ENCODE data around the gene CNTN5. TPM values are rescaled to one million over a fixed set of nuclear protein-coding genes. Genes with fewer than 3 reads are reported as not detected.

Gene CNTN5
- total RNA-seq, 3 donors from 2014 or later (not counting 1 experiment from before 2014, with no cell fraction given): not detected

GRCh38 chr11:99198215-99198614 lies 177.5 kb downstream of the CNTN5 start:
- Histone ChIP-seq H3K36me3 (ENCODE audit: control insufficient read depth, insufficient read depth, low read length) (no peaks in the 10 kb centered on the region), H3K27ac (ENCODE audit: low read length) (no peak overlapping the region), H3K27me3 (ENCODE audit: control insufficient read depth, insufficient read depth, low read length) (no peaks in the 10 kb centered on the region), H3K9me3 (ENCODE audit: control insufficient read depth, insufficient read depth, low read length) (no peaks in the 10 kb centered on the region), H3K4me1 (ENCODE audit: control insufficient read depth, insufficient read depth, low read length) (no peaks in the 10 kb centered on the region), H3K4me3 (ENCODE audit: low read length) (no peak overlapping the region)
- intact Hi-C loops (cut with micrococcal nuclease): no loop called here
- H3K27me3 Mint-ChIP-seq (ENCODE audit: low read depth in 2 of 2): no peaks in the 10 kb centered on the region
- peaks cover 16% of the 10 kb centered on the region for H3K36me3 Mint-ChIP-seq
- 67% methylated on average over 2 of the region's 3 CpGs for WGBS (ENCODE audit: insufficient coverage)
- H3K9me3 Mint-ChIP-seq: peaks cover 17 to 19% of the 10 kb centered on the region in 2 donors
- ATAC-seq (no peak), DNase-seq (no peak)
- no peak overlapping the region for H3K4me3 Mint-ChIP-seq
- TF ChIP-seq, protein P1, sequence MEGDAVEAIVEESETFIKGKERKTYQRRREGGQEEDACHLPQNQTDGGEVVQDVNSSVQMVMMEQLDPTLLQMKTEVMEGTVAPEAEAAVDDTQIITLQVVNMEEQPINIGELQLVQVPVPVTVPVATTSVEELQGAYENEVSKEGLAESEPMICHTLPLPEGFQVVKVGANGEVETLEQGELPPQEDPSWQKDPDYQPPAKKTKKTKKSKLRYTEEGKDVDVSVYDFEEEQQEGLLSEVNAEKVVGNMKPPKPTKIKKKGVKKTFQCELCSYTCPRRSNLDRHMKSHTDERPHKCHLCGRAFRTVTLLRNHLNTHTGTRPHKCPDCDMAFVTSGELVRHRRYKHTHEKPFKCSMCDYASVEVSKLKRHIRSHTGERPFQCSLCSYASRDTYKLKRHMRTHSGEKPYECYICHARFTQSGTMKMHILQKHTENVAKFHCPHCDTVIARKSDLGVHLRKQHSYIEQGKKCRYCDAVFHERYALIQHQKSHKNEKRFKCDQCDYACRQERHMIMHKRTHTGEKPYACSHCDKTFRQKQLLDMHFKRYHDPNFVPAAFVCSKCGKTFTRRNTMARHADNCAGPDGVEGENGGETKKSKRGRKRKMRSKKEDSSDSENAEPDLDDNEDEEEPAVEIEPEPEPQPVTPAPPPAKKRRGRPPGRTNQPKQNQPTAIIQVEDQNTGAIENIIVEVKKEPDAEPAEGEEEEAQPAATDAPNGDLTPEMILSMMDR (IDR thresholded peaks at IDR 0.05): no peak
- H3K4me1 Mint-ChIP-seq: no peaks in the 10 kb centered on the region
- no peak overlapping the region for H3K27ac Mint-ChIP-seq

- no peaks in the 10 kb centered on the region for H3K36me3 ChIP-seq (ENCODE audit: control insufficient read depth, insufficient read depth, low read length)
- TF ChIP-seq, protein P1 (IDR thresholded peaks at IDR 0.05): no peak
- H3K4me1 Mint-ChIP-seq: no peaks in the 10 kb centered on the region
- intact Hi-C loops (cut with micrococcal nuclease): no loop called here
- H3K4me3 Mint-ChIP-seq: no peak overlapping the region
- no peaks in the 10 kb centered on the region for H3K27me3 ChIP-seq (ENCODE audit: control insufficient read depth, insufficient read depth, low read length)
- H3K4me3 ChIP-seq (ENCODE audit: low read length): no peak overlapping the region
- 44% methylated on average over 3 of the region's 3 CpGs for WGBS (ENCODE audit: insufficient coverage)
- H3K36me3 Mint-ChIP-seq: peaks cover 11% of the 10 kb centered on the region
- no peak for DNase-seq
- H3K27me3 Mint-ChIP-seq (ENCODE audit: low read depth in 2 of 2): no peaks in the 10 kb centered on the region
- H3K4me1 ChIP-seq (ENCODE audit: control insufficient read depth, insufficient read depth, low read length): no peaks in the 10 kb centered on the region
- no peaks in the 10 kb centered on the region for H3K9me3 ChIP-seq (ENCODE audit: control insufficient read depth, insufficient read depth, low read length)
- H3K27ac Mint-ChIP-seq: no peak overlapping the region
- peaks cover 15 to 21% of the 10 kb centered on the region in 2 donors for H3K9me3 Mint-ChIP-seq
- ATAC-seq: no peak
- H3K27ac ChIP-seq (ENCODE audit: low read length): no peak overlapping the region
Measured at GRCh38 chr11:99199341-99199740, 178.6 kb downstream of the CNTN5 start.

DNA sequence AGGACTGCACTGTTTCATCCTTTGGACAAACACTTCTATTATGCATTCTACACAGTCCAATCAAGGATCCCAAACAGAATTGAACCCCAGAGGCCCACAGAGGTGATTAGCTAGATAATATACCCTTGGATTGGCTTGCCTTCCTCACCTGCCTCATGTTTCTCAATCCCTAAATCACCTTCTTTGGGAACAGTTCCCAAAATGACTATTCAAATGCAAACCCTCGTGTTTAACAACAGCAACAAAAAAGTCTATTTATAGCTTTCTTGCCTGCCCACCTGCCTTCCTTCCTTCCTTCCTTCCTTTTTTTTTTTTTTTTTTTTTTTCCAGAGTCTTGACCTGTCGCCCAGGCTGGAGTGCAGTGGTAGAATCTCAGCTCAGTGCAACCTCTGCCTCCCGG lies 180.0 kb downstream of the CNTN5 start:
- Mint-ChIP-seq H3K27ac (no peak overlapping the region), H3K4me1 (no peaks in the 10 kb centered on the region), H3K27me3 (ENCODE audit: low read depth in 2 of 2) (no peaks in the 10 kb centered on the region), H3K9me3 (peaks cover 15 to 21% of the 10 kb centered on the region in 2 donors), H3K36me3 (peaks cover 11% of the 10 kb centered on the region), H3K4me3 (no peak overlapping the region)
- peaks cover 2% of the 10 kb centered on the region for H3K9me3 ChIP-seq (ENCODE audit: control insufficient read depth, insufficient read depth, low read length)
- TF ChIP-seq, protein P1 (IDR thresholded peaks at IDR 0.05): no peak
- no peaks in the 10 kb centered on the region for H3K36me3 ChIP-seq (ENCODE audit: control insufficient read depth, insufficient read depth, low read length)
- DNase-seq (no peak), ATAC-seq (no peak)
- no peak overlapping the region for H3K27ac ChIP-seq (ENCODE audit: low read length)
- H3K4me1 ChIP-seq (ENCODE audit: control insufficient read depth, insufficient read depth, low read length): no peaks in the 10 kb centered on the region
- no peaks in the 10 kb centered on the region for H3K27me3 ChIP-seq (ENCODE audit: control insufficient read depth, insufficient read depth, low read length)
- intact Hi-C loops (cut with micrococcal nuclease): no loop called here
- 66% methylated on average over 3 of the region's 3 CpGs for WGBS (ENCODE audit: insufficient coverage)
- H3K4me3 ChIP-seq (ENCODE audit: low read length): no peak overlapping the region

- no peak overlapping the region for H3K4me3 ChIP-seq (ENCODE audit: low read length)
- no peak for ATAC-seq
- intact Hi-C loops (cut with micrococcal nuclease): no loop called here
- no peaks in the 10 kb centered on the region for H3K36me3 ChIP-seq (ENCODE audit: control insufficient read depth, insufficient read depth, low read length)
- Mint-ChIP-seq H3K9me3 (peaks cover 11 to 15% of the 10 kb centered on the region in 2 donors), H3K27ac (no peak overlapping the region), H3K27me3 (ENCODE audit: low read depth in 2 of 2) (no peaks in the 10 kb centered on the region), H3K4me1 (no peaks in the 10 kb centered on the region), H3K4me3 (no peak overlapping the region), H3K36me3 (no peaks in the 10 kb centered on the region)
- TF ChIP-seq, protein P1 (IDR thresholded peaks at IDR 0.05): no peak
- H3K27me3 ChIP-seq (ENCODE audit: control insufficient read depth, insufficient read depth, low read length): no peaks in the 10 kb centered on the region
- no CpG with 5 or more reads among the region's 1 CpG for WGBS (ENCODE audit: insufficient coverage)
- no peak for DNase-seq
- H3K4me1 ChIP-seq (ENCODE audit: control insufficient read depth, insufficient read depth, low read length): no peaks in the 10 kb centered on the region
- no peak overlapping the region for H3K27ac ChIP-seq (ENCODE audit: low read length)
- H3K9me3 ChIP-seq (ENCODE audit: control insufficient read depth, insufficient read depth, low read length): peaks cover 2% of the 10 kb centered on the region
Measured at GRCh38 chr11:99208813-99209212, 188.1 kb downstream of the CNTN5 start.
